ENCODE results near the gene CHST7. TPM values are rescaled to one million over a fixed set of nuclear protein-coding genes. Genes with fewer than 3 reads are reported as not detected.

Gene CHST7
- total RNA-seq, 1 donor from 2014 or later: 7.5 TPM

- peak overlapping the region; percentile 85 for H3K4me3 Mint-ChIP-seq
- intact Hi-C loops (cut with micrococcal nuclease): loop anchor here (1.0 to 5.0 kb wide), 7 partner anchors 9 to 396 kb away; partner anchors contain the start of genes SLC9A7 and ZNF674
- ATAC-seq (ENCODE audit: low read depth) (no peak), DNase-seq (no peak)
- peaks cover 39% of the 10 kb centered on the region for H3K4me1 Mint-ChIP-seq
- peaks cover 4% of the 10 kb centered on the region for H3K36me3 Mint-ChIP-seq (ENCODE audit: low read depth)
- no peak for TF ChIP-seq CTCF (IDR thresholded peaks at IDR 0.05)
- no peaks in the 10 kb centered on the region for H3K9me3 Mint-ChIP-seq
- peak overlapping the region; percentile 91 for H3K27ac Mint-ChIP-seq
- ChIA-PET POLR2A (interaction anchor here (0.5 to 3.5 kb wide), 5 partner anchors 9 to 186 kb away, joined by 4 to 46 read pairs (median 7); no protein-coding TSS in a partner anchor), CTCF (interaction anchor here (1.0 to 1.9 kb wide), 5 partner anchors 9 to 224 kb away, joined by 3 to 15 read pairs (median 6); no protein-coding TSS in a partner anchor)
- no peaks in the 10 kb centered on the region for H3K27me3 Mint-ChIP-seq
These were observed 1.9 kb upstream of the CHST7 start for GRCh38 chrX:46571423-46572339.

GRCh38 chrX:46572340-46572936 lies 1.1 kb upstream of the CHST7 start:
- H3K9me3 Mint-ChIP-seq: no peaks in the 10 kb centered on the region
- ChIA-PET CTCF (interaction anchor here (1.0 to 1.9 kb wide), 5 partner anchors 10 to 224 kb away, joined by 3 to 15 read pairs (median 6); no protein-coding TSS in a partner anchor), POLR2A (interaction anchor here (0.5 to 3.5 kb wide), 8 partner anchors 10 to 186 kb away, joined by 3 to 46 read pairs (median 6); no protein-coding TSS in a partner anchor)
- no peak for TF ChIP-seq CTCF (IDR thresholded peaks at IDR 0.05)
- no peak for DNase-seq
- peaks cover 10% of the 10 kb centered on the region for H3K36me3 Mint-ChIP-seq (ENCODE audit: low read depth)
- peak; percentile 46 for ATAC-seq (ENCODE audit: low read depth)
- peaks cover 45% of the 10 kb centered on the region for H3K4me1 Mint-ChIP-seq
- peak overlapping the region; percentile 91 for H3K27ac Mint-ChIP-seq
- intact Hi-C loops (cut with micrococcal nuclease): loop anchor here (1.0 to 5.0 kb wide), 7 partner anchors 10 to 395 kb away; partner anchors contain the start of genes SLC9A7 and ZNF674
- peak overlapping the region; percentile 85 for H3K4me3 Mint-ChIP-seq
- no peaks in the 10 kb centered on the region for H3K27me3 Mint-ChIP-seq

GRCh38 chrX:46573892-46574773 lies 568 bp downstream of the CHST7 start:
- CTCF ChIA-PET: no interaction called here
- Mint-ChIP-seq H3K27ac (peak overlapping the region; percentile 91), H3K9me3 (no peaks in the 10 kb centered on the region), H3K4me1 (peaks cover 47% of the 10 kb centered on the region), H3K27me3 (no peaks in the 10 kb centered on the region), H3K36me3 (ENCODE audit: low read depth) (peaks cover 21% of the 10 kb centered on the region), H3K4me3 (peak overlapping the region; percentile 85)
- ATAC-seq (ENCODE audit: low read depth) (peak; percentile 43), DNase-seq (peak; percentile 46)
- POLR2A ChIA-PET: interaction anchor here (0.8 to 1.0 kb wide), 2 partner anchors 62 to 68 kb away, joined by 3 to 4 read pairs; no protein-coding TSS in a partner anchor
- intact Hi-C loops (cut with micrococcal nuclease): loop anchor here (1.0 to 5.0 kb wide), 6 partner anchors 53 to 393 kb away; partner anchors contain the start of gene SLC9A7
- no peak for TF ChIP-seq CTCF (IDR thresholded peaks at IDR 0.05)

- no peak for TF ChIP-seq CTCF (IDR thresholded peaks at IDR 0.05)
- peak overlapping the region; percentile 85 for H3K4me3 Mint-ChIP-seq
- CTCF ChIA-PET: no interaction called here
- intact Hi-C loops (cut with micrococcal nuclease): loop anchor here (5.0 kb wide), 4 partner anchors 52 to 392 kb away; partner anchors contain the start of gene SLC9A7
- H3K9me3 Mint-ChIP-seq: no peaks in the 10 kb centered on the region
- POLR2A ChIA-PET: interaction anchor here (0.8 to 1.0 kb wide), 2 partner anchors 61 to 67 kb away, joined by 3 to 4 read pairs; no protein-coding TSS in a partner anchor
- peaks cover 26% of the 10 kb centered on the region for H3K36me3 Mint-ChIP-seq (ENCODE audit: low read depth)
- peak; percentile 30 for DNase-seq
- H3K27me3 Mint-ChIP-seq: no peaks in the 10 kb centered on the region
- H3K27ac Mint-ChIP-seq: no peak overlapping the region
- H3K4me1 Mint-ChIP-seq: peaks cover 52% of the 10 kb centered on the region
- peak; percentile 7 for ATAC-seq (ENCODE audit: low read depth)
These were observed 1.3 kb downstream of the CHST7 start for GRCh38 chrX:46574774-46575381.
